ENCODE measurements around the gene ARL15.

DNA sequence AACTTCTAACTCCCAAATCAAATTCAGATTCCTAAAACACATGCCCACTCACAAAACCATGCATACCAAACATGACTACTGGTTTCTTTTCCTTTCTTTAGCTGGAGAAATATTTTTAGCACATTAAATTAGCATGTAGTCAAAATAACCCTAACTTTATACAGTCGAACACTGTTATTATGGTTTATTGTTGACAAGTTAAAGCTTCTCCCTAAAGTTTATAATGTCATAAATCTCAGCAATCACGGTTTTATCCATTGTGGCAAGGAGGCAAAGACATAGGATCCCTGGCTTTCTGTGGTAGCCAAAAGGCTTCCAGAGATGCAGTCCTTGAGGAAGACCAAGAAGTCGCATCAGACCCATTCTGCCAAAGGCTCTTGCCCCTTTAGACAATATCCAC lies 27.5 kb downstream of the ARL15 start:
- no peak for TF ChIP-seq EZH2 (IDR thresholded peaks at IDR 0.05; ENCODE audit: borderline replicate concordance, insufficient read depth, low read depth, low read length, poor library complexity, severe bottlenecking)
- TF ChIP-seq, protein P1, sequence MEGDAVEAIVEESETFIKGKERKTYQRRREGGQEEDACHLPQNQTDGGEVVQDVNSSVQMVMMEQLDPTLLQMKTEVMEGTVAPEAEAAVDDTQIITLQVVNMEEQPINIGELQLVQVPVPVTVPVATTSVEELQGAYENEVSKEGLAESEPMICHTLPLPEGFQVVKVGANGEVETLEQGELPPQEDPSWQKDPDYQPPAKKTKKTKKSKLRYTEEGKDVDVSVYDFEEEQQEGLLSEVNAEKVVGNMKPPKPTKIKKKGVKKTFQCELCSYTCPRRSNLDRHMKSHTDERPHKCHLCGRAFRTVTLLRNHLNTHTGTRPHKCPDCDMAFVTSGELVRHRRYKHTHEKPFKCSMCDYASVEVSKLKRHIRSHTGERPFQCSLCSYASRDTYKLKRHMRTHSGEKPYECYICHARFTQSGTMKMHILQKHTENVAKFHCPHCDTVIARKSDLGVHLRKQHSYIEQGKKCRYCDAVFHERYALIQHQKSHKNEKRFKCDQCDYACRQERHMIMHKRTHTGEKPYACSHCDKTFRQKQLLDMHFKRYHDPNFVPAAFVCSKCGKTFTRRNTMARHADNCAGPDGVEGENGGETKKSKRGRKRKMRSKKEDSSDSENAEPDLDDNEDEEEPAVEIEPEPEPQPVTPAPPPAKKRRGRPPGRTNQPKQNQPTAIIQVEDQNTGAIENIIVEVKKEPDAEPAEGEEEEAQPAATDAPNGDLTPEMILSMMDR (IDR thresholded peaks at IDR 0.05) = no peak

Data from B cell (primary cell).